AG08396 (cell line): Measurements from ENCODE around the gene SMIM22.

Experiments used
- DNase-seq: peaks from one replicate; pipeline ENCODE4 v3.0.0; 2012; ENCODE audit warnings: low spot score, mixed read lengths

The SMIM22 gene

GRCh38 chr16:4795828-4796572 lies 831 bp downstream of the SMIM22 start:
- DNase-seq = no peak

DNA sequence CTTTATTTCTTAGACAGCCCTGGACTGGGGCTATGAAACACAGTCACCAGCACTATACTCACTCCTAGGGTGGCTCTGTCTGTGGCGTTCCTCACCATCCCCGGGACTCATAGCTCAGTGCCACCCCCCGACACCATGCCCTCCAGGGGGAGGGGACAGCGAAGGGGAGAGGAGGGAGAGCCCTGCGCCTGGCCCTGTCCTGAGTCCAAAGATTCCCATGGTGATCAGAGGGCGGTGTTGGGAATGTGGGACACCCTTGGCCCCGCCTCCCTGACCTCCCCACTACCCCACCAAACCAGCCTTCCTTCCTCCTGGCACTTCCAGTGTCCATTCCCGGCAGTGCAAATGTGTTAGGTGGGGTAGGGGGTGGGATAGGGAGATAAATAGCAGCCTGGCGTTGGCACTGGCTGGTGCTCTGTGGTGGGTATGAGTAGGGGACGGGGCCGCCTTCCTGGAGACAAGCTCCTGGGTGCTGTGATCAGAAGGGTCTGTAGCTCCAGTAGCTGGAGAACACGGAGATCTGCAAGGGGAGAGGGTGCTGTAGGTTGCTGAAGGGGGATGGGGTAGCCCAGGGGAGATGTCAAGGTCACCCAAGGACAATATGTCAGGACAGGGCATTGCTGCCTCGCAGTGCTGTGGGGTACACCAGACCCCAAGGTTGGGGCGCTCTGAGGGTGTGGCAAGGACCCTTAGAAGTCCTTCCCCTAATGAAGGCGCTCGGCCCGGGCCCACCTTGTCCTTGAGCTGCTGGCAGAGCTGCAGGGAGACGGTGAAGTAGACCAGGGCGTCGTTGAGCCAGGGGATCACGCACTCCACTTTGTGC lies 2.0 kb downstream of the SMIM22 start:
- DNase-seq = no peak

- DNase-seq = no peak
Measured at GRCh38 chr16:4797805-4798252, 2.7 kb downstream of the SMIM22 start.

GRCh38 chr16:4798456-4798855 lies 3.3 kb downstream of the SMIM22 start:
- no peak for DNase-seq

- no peak for DNase-seq
Measured at GRCh38 chr16:4799171-4799855, 4.1 kb downstream of the SMIM22 start.

- no peak for DNase-seq
Measured at GRCh38 chr16:4800290-4801041, 5.3 kb downstream of the SMIM22 start.

GRCh38 chr16:4801051-4801961 lies 6.1 kb downstream of the SMIM22 start:
- no peak for DNase-seq

DNA sequence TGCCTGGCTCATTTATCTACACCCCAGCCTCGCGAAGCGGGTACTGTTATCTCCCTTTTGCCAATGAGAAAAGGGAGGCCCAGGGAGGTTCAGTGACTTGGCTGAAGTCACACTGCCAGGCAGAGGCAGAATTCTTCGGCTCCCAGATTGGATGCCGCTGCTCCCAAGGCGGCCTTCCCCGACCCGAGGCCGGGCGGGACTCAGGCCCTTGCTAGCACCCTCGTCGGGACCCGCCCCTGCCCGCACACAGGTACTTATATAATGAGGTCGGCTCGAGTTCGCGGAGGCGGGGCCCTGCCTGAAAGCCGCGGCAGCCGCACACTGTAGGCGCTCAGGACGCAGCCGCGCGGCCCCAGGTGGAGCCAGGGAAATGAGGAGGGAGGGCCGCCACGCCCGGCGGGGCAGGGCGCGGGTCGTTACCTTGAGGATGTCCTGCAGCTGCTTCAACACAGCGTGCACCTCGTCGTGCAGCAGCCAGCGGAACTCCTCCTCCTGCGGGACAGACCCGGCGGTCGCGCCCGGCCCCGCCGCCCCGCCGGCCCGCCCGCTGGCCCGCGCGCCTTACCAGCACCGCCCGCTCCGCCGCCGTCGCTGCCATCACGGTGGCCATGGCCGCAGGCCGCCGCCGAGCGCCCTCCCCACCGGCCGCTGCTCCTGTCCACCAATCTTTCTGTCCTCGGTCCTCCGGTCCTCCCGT lies 6.9 kb downstream of the SMIM22 start, which contains the start of gene ROGDI:
TSS of gene ROGDI (minus strand) at position 672 of the 697 bp plus-strand sequence. CDS start at position 610, 62 bp downstream.
- peak; percentile 63 for DNase-seq

DNA sequence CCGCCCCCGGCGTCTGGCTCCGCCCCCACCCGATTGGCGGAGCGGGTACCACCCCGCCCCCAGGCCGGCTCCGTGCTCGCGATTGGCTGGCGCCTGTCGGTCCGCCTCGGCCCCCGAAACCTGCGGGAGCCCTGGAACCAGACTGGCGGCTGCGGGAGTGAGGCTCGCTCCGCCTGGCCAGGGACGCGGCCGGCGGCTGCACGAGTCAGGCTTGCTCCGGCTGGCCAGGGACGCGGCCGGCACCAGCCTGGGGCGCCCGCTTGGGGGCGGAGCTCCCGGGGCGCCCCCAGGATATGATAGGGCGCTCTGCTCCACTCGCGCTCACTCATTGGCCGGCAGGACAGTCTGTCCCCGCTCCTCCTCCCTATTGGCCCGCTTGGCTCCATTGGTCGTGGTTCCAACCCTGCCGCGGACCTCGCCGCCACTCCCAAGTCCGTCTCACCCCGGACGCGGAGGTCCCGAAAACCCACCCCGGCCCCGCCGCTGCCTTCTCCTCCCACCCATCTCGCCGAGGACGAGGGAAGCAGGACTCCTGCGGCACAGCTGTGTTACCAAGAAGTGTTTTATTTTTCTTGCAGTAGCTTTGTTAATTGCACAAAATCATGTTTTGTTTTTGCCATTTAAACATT lies 7.6 kb downstream of the SMIM22 start:
- peak; percentile 99 for DNase-seq

DNA sequence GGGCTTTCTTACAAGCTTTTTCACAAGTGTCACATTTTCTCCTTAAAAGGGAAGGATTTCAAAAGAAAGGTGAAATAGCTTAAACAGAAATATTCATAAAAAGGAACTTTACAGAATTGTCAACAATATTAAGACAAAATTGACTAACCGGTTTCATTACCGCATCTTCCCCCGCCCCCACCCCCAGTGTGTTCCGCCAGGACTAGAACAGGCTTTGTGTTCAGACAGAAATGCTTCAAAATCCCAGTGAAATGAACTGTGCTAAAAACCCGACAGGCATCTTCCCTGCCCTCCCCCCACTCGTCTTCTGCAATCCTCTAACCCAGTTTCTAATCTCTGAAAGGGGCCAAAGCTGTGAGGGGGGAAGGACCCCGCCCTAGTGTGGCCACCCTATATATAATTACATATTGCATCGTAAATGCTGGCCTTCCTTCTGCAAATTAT lies 8.3 kb downstream of the SMIM22 start:
- no peak for DNase-seq

DNA sequence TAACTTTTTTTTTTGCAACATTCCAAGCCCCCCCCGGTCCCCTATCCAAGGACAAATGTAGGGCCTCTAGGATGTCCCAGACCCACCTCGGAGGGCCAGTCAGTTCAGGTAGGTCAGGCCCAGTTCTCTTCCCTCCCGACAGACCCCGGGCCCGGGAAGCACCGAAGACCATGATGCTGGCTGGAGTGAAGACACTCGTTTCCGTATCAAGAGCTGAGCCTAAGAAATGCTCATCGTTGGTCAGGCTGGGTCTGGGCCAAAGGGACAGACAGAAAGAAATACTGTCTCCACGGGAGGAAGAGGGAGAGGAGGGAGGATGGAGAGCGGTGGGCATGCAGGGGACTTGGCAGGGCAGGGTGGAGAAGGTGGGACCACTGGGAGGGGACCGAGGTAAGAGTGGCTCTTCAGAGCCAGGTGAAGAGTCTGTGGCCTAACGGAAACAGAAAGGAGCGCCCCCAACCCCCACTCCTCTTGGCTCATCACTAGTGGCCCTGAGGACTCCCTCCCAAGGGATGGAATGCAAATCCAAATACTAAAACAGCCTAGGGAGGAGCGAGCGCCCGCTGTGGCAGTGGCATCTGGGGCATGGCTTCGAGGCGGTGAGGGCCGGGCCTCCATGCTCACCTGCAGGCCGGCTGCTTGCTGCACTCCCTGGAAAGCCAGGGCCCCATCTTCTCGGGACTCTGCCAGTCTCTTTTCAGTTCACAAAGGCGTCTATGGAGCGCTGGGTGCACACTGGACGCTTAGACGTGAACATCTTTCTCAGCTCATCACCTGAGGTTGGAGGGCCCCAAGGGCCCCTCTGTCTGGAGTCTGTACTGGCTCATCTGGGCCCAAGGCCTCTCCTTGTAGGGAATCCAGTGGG lies 9.0 kb downstream of the SMIM22 start:
- no peak for DNase-seq

- DNase-seq = no peak
Measured at GRCh38 chr16:4805231-4805630, 10.1 kb downstream of the SMIM22 start.

DNA sequence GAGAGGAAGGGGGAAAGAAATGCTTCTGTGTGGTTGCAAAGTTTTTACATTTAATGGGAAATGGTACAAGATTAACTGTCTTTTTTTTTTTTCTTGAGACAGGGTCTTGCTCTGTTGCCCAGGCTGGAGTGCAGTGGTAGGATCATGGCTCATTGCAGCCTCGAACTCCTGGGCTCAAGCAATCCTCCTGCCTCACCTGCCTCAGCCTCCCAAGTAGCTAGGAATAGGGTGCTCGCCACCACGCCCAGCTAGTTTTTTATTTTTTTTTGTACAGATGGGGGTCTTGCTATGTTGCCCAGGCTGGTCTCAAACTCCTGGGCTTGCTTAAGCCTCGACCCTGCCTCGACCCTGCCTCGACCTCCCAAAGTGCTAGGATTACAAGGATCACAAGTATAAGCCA lies 11.1 kb downstream of the SMIM22 start:
- no peak for DNase-seq

- no peak for DNase-seq
Measured at GRCh38 chr16:4811242-4811641, 16.1 kb downstream of the SMIM22 start.

DNA sequence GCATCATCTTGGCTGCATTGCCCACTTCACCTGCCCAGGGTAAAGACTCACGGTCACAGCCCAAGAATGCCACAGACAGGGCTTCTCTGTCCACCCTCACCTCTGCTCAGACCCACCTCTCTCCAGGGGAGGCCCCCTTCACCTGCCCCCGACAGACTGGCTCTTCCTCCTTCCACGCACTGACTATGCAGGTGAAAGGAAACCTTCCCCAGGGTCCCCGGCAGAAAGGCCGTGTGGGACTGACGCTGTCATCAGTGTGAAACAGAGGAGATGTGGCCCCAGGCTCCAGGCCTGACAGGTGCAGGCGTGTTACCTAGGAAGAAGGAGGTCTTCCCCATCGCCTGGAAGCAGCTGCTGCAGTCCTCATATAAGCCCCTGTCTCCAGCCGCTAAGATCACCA lies 16.6 kb downstream of the SMIM22 start:
- no peak for DNase-seq

GRCh38 chr16:4813251-4814003 lies 18.3 kb downstream of the SMIM22 start:
- DNase-seq = no peak

DNA sequence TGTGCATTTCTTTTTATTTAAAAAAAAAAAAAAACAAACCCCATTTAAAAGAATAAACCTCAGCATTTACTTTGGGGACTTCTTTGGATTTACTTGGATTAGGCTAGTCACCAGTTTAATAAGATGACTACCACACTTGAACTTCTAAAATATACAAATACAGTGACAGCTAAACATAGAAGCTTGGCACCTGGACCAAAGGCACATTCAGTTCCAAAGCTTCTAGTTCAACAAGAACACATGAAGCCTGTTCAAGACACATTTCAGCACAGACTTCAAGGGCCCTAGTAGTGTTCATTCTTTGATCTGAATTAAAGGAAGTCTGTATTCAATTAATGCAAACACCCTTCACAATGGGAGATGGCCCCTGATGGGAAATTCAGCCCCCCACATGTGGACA lies 18.9 kb downstream of the SMIM22 start:
- DNase-seq = no peak
